HepG2 (cell line): ENCODE results near the gene ZNF189. TPM values are rescaled to one million over a fixed set of nuclear protein-coding genes. Genes with fewer than 3 reads are reported as not detected.

Experiments used
- DNMT1 ChIP-seq: sonication (generic); formaldehyde crosslinking; IDR thresholded peaks from 2 replicates; pipeline ENCODE4 v1.5.1; 2020; ENCODE audit warnings: mild to moderate bottlenecking, missing genetic modification reagents
- FOXO4 ChIP-seq: sonication (generic); formaldehyde crosslinking; conservative IDR thresholded peaks from 2 replicates; pipeline ENCODE4 v1.8.1; 2023; ENCODE audit warnings: missing genetic modification reagents
- HCFC1 ChIP-seq: fragments of 150-350 bp; IDR thresholded peaks from 2 replicates; pipeline ENCODE4 v1.6.1; 2014; ENCODE audit warnings: low read depth, low read length
- HDAC2 ChIP-seq: sonication (generic); formaldehyde crosslinking; IDR thresholded peaks from 2 replicates; pipeline ENCODE4 v1.4.0; 2020; ENCODE audit warnings: missing genetic modification reagents
- POLR2A ChIP-seq, 2 experiments: IDR thresholded peaks; 2 replicates each; pipeline ENCODE4 v1.6.1; 2011; ENCODE audit warnings: low read depth in 2 of 2, low read length in 2 of 2, mild to moderate bottlenecking in 1 of 2, moderate library complexity in 1 of 2; ENCODE audit not compliant: insufficient read depth in 1 of 2
- RARA ChIP-seq: IDR thresholded peaks from 2 replicates; pipeline ENCODE4 v1.6.1; 2016; ENCODE audit warnings: missing genetic modification reagents, missing compliant biosample characterization
- U2AF2 ChIP-seq: fragments of 200-400 bp; formaldehyde crosslinking; IDR thresholded peaks from 2 replicates; pipeline ENCODE4 v1.6.1; 2017; ENCODE audit warnings: low read depth, mild to moderate bottlenecking, low read length
- ZBTB38 ChIP-seq: sonication (generic); formaldehyde crosslinking; IDR thresholded peaks from 2 replicates; pipeline ENCODE4 v1.5.1; 2020; ENCODE audit warnings: mild to moderate bottlenecking, missing genetic modification reagents
- ZC3H4 ChIP-seq: sonication (generic); formaldehyde crosslinking; IDR thresholded peaks from 2 replicates; pipeline ENCODE4 v1.4.0; 2020; ENCODE audit warnings: missing genetic modification reagents, borderline replicate concordance
- ZNF121 ChIP-seq: sonication (generic); formaldehyde crosslinking; IDR thresholded peaks from 2 replicates; pipeline ENCODE4 v1.5.0; 2020; ENCODE audit warnings: mild to moderate bottlenecking, missing genetic modification reagents
- ZNF160 ChIP-seq: sonication (generic); formaldehyde crosslinking; IDR thresholded peaks from 2 replicates; pipeline ENCODE4 v1.8.0; 2022; ENCODE audit warnings: mild to moderate bottlenecking, inconsistent platforms, missing genetic modification reagents
- ZNF17 ChIP-seq: sonication (generic); formaldehyde crosslinking; IDR thresholded peaks from 2 replicates; pipeline ENCODE4 v1.5.0; 2020; ENCODE audit warnings: mild to moderate bottlenecking, missing genetic modification reagents
- ZNF737 ChIP-seq: sonication (generic); formaldehyde crosslinking; IDR thresholded peaks from 2 replicates; pipeline ENCODE4 v1.5.0; 2020; ENCODE audit warnings: missing genetic modification reagents, mild to moderate bottlenecking, borderline replicate concordance
- polyA plus RNA-seq, 8 experiments: library from polyadenylated mRNA; depleted of rRNA in 3 of 8; stranded (reverse) in 7 of 8; unstranded in 1 of 8; fragments of >200 nt; fragmentation: Illumina TruSeq in 4 of 8; extraction: Trizol in 4 of 8; gene quantifications; 2 replicates each; pipeline versions ENCODE4 v1.2.1 to v1.2.3, GENCODE V29; 2011 to 2016; ENCODE audit warnings: low read depth in 4 of 8, missing spikeins in 1 of 8, mixed read lengths in 1 of 8; ENCODE audit not compliant: insufficient read depth in 1 of 8
- total RNA-seq, 5 experiments: library from RNA; depleted of rRNA; stranded (reverse); fragments of >200 nt; fragmentation: Illumina TruSeq; extraction: Trizol; gene quantifications; 2 replicates each; pipeline ENCODE4 v1.2.3, GENCODE V29; 2016; ENCODE audit warnings: low read depth in 1 of 5
- TF ChIP-seq, protein P1 (sequence below): sonication (generic); formaldehyde crosslinking; IDR thresholded peaks from 2 replicates; pipeline ENCODE4 v1.5.1; 2020; ENCODE audit warnings: mild to moderate bottlenecking, missing genetic modification reagents
- TF ChIP-seq, protein P2 (sequence below): sonication (generic); formaldehyde crosslinking; IDR thresholded peaks from 2 replicates; pipeline ENCODE4 v1.4.0; 2020; ENCODE audit warnings: missing genetic modification reagents
- TF ChIP-seq, protein P3 (sequence below): sonication (generic); formaldehyde crosslinking; IDR thresholded peaks from 2 replicates; pipeline ENCODE4 v1.5.1; 2020; ENCODE audit warnings: mild to moderate bottlenecking, missing genetic modification reagents, moderate library complexity
- TF ChIP-seq, protein P4 (sequence below): sonication (generic); formaldehyde crosslinking; IDR thresholded peaks from 2 replicates; pipeline ENCODE4 v1.5.1; 2020; ENCODE audit warnings: mild to moderate bottlenecking, missing genetic modification reagents, borderline replicate concordance
- TF ChIP-seq, protein P5 (sequence below): sonication (generic); formaldehyde crosslinking; IDR thresholded peaks from 2 replicates; pipeline ENCODE4 v1.5.0; 2020; ENCODE audit warnings: mild to moderate bottlenecking, missing genetic modification reagents

ZNF189 gene
- total and polyA plus RNA-seq, 2 of the 13 experiments (the other 11 are each of a cell fraction or from before 2014, with no cell fraction given): 8.4 to 50.0 TPM

GRCh38 chr9:101433229-101433628 lies 34.6 kb downstream of the ZNF189 start (continued):
- TF ChIP-seq, protein P1, sequence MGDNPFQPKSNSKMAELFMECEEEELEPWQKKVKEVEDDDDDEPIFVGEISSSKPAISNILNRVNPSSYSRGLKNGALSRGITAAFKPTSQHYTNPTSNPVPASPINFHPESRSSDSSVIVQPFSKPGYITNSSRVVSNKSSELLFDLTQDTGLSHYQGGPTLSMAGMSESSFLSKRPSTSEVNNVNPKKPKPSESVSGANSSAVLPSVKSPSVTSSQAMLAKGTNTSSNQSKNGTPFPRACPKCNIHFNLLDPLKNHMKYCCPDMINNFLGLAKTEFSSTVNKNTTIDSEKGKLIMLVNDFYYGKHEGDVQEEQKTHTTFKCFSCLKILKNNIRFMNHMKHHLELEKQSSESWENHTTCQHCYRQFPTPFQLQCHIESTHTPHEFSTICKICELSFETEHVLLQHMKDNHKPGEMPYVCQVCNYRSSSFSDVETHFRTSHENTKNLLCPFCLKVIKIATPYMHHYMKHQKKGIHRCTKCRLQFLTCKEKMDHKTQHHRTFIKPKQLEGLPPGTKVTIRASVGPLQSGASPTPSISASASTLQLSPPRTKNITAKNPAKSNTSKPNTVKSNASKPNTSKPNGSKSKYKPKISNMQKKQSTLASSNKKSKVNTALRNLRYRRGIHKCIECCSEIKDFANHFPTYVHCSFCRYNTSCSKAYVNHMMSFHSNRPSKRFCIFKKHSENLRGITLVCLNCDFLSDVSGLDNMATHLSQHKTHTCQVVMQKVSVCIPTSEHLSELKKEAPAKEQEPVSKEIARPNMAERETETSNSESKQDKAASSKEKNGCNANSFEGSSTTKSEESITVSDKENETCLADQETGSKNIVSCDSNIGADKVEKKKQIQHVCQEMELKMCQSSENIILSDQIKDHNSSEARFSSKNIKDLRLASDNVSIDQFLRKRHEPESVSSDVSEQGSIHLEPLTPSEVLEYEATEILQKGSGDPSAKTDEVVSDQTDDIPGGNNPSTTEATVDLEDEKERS (CRISPR knock-in tag): no peak
- TF ChIP-seq, protein P2, sequence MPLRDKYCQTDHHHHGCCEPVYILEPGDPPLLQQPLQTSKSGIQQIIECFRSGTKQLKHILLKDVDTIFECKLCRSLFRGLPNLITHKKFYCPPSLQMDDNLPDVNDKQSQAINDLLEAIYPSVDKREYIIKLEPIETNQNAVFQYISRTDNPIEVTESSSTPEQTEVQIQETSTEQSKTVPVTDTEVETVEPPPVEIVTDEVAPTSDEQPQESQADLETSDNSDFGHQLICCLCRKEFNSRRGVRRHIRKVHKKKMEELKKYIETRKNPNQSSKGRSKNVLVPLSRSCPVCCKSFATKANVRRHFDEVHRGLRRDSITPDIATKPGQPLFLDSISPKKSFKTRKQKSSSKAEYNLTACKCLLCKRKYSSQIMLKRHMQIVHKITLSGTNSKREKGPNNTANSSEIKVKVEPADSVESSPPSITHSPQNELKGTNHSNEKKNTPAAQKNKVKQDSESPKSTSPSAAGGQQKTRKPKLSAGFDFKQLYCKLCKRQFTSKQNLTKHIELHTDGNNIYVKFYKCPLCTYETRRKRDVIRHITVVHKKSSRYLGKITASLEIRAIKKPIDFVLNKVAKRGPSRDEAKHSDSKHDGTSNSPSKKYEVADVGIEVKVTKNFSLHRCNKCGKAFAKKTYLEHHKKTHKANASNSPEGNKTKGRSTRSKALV (CRISPR knock-in tag): no peak
- TF ChIP-seq ZC3H4 (CRISPR knock-in tag) (no peak), ZNF121 (no peak), DNMT1 (no peak), POLR2A (IDR thresholded peaks at IDR 0.05; ENCODE audit: insufficient read depth in 1 of 2, low read depth in 2 of 2, low read length in 2 of 2) (peak in 1 of 2 experiments; percentile 56; a peak in 2 of 4 replicates), RARA (CRISPR knock-in tag) (peak; percentile 92), HDAC2 (peak; percentile 94), ZBTB38 (CRISPR knock-in tag) (no peak), FOXO4 (no peak), U2AF2 (no peak), ZNF737 (CRISPR knock-in tag) (no peak), ZNF17 (no peak), ZNF160 (CRISPR knock-in tag) (no peak), HCFC1 (no peak)
- TF ChIP-seq, protein P3, sequence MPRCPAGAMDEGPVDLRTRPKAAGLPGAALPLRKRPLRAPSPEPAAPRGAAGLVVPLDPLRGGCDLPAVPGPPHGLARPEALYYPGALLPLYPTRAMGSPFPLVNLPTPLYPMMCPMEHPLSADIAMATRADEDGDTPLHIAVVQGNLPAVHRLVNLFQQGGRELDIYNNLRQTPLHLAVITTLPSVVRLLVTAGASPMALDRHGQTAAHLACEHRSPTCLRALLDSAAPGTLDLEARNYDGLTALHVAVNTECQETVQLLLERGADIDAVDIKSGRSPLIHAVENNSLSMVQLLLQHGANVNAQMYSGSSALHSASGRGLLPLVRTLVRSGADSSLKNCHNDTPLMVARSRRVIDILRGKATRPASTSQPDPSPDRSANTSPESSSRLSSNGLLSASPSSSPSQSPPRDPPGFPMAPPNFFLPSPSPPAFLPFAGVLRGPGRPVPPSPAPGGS: no peak
- TF ChIP-seq, protein P4, sequence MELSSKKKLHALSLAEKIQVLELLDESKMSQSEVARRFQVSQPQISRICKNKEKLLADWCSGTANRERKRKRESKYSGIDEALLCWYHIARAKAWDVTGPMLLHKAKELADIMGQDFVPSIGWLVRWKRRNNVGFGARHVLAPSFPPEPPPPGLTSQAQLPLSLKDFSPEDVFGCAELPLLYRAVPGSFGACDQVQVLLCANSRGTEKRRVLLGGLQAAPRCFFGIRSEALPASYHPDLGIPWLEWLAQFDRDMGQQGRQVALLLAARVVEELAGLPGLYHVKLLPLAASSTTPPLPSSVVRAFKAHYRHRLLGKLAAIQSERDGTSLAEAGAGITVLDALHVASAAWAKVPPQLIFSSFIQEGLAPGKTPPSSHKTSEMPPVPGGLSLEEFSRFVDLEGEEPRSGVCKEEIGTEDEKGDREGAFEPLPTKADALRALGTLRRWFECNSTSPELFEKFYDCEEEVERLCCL (CRISPR knock-in tag): no peak
- TF ChIP-seq, protein P5, sequence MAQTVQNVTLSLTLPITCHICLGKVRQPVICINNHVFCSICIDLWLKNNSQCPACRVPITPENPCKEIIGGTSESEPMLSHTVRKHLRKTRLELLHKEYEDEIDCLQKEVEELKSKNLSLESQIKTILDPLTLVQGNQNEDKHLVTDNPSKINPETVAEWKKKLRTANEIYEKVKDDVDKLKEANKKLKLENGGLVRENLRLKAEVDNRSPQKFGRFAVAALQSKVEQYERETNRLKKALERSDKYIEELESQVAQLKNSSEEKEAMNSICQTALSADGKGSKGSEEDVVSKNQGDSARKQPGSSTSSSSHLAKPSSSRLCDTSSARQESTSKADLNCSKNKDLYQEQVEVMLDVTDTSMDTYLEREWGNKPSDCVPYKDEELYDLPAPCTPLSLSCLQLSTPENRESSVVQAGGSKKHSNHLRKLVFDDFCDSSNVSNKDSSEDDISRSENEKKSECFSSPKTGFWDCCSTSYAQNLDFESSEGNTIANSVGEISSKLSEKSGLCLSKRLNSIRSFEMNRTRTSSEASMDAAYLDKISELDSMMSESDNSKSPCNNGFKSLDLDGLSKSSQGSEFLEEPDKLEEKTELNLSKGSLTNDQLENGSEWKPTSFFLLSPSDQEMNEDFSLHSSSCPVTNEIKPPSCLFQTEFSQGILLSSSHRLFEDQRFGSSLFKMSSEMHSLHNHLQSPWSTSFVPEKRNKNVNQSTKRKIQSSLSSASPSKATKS: no peak
